Endothelial cell of umbilical vein (primary cell): Measurements from ENCODE around the gene NTN4. TPM values are rescaled to one million over a fixed set of nuclear protein-coding genes. Genes with fewer than 3 reads are reported as not detected.
A peak's percentile ranks its signal among the peaks of the same experiment; 100 is the strongest.

Experiments used
- BruUV-seq: library from RNA; stranded (reverse); fragments of 400-500 nt; replicated peaks from 2 replicates; lab custom pipeline; 2021; lab: Mats Ljungman, UMichigan
- CTCF ChIA-PET: fragments of 300-600, 350-600 bp; sonication (Branson Sonifier 250); formaldehyde crosslinking; loops from one replicate; lab custom pipeline; 2021; ENCODE audit warnings: antibody characterized with exemption, inconsistent platforms; lab: Charles Lee
- POLR2A ChIA-PET: fragments of 300-600, 350-600 bp; sonication (Branson Sonifier 250); formaldehyde crosslinking; loops from one replicate; lab custom pipeline; 2021; ENCODE audit warnings: antibody characterized with exemption, inconsistent platforms; lab: Charles Lee
- DNase-seq: peaks from one replicate; pipeline ENCODE4 v3.0.0-alpha.2; 2011; ENCODE audit warnings: low read depth, low spot score
- FAIRE-seq: peaks from 2 replicates; lab custom pipeline; 2011; peaks lifted over from hg19 to GRCh38; lab: Jason Lieb, UNC
- H2AFZ ChIP-seq: 2 replicates; pipeline ENCODE4 v1.6.0; 2012; ENCODE audit warnings: low read depth, low read length, control low read depth, inconsistent platforms
- H3K27ac ChIP-seq: 2 replicates; pipeline ENCODE4 v1.5.1; 2011; ENCODE audit warnings: low read depth, mild to moderate bottlenecking, control low read depth, low read length, moderate library complexity; ENCODE audit not compliant: insufficient read depth
- H3K27me3 ChIP-seq, 2 experiments: 2 replicates each; pipeline versions ENCODE4 v1.6.0 to v1.6.1; 2011; ENCODE audit warnings: low read length in 2 of 2, mixed read lengths in 1 of 2; ENCODE audit not compliant: control insufficient read depth in 2 of 2, insufficient read depth in 2 of 2
- H3K36me3 ChIP-seq, 2 experiments: 2 replicates in 1 of 2; 3 replicates in 1 of 2; pipeline ENCODE4 v1.5.1; 2011; ENCODE audit warnings: low read length in 2 of 2, mild to moderate bottlenecking in 1 of 2, moderate library complexity in 1 of 2; ENCODE audit not compliant: control insufficient read depth in 2 of 2, insufficient read depth in 2 of 2; ENCODE audit errors: extremely low read depth in 1 of 2
- H3K4me1 ChIP-seq: 3 replicates; pipeline ENCODE4 v1.5.1; 2011; ENCODE audit warnings: mild to moderate bottlenecking, low read length; ENCODE audit not compliant: control insufficient read depth, insufficient read depth; ENCODE audit errors: extremely low read depth
- H3K4me2 ChIP-seq: 2 replicates; pipeline ENCODE4 v1.6.1; 2011; ENCODE audit warnings: low read length, control low read depth, mixed read lengths; ENCODE audit not compliant: insufficient read depth
- H3K4me3 ChIP-seq, 3 experiments: fragments of 200-600 bp in 1 of 3; sonication (generic), shearing (Covaris generic) in 1 of 3; replicated peaks in 1 of 3; 2 replicates each; pipeline ENCODE4 v1.5.1; 2011 to 2016; ENCODE audit warnings: control low read depth in 3 of 3, low read length in 3 of 3, mild to moderate bottlenecking in 2 of 3, inconsistent platforms in 1 of 3, low read depth in 1 of 3, moderate library complexity in 1 of 3; ENCODE audit not compliant: insufficient read depth in 1 of 3
- H3K79me2 ChIP-seq: 2 replicates; pipeline ENCODE4 v1.6.0; 2012; ENCODE audit warnings: low read length, inconsistent platforms; ENCODE audit not compliant: control insufficient read depth, insufficient read depth
- H3K9ac ChIP-seq: replicated peaks from 2 replicates; pipeline ENCODE3; 2011; ENCODE audit warnings: low read length, control low read depth; ENCODE audit not compliant: insufficient read depth; ENCODE audit errors: extremely low read depth
- H3K9me1 ChIP-seq: replicated peaks from 3 replicates; pipeline ENCODE4 v1.6.0; 2011; ENCODE audit warnings: mild to moderate bottlenecking, low read length; ENCODE audit not compliant: control insufficient read depth, insufficient read depth; ENCODE audit errors: extremely low read depth
- H3K9me3 ChIP-seq: replicated peaks from 2 replicates; pipeline ENCODE4 v1.5.1; 2012; ENCODE audit warnings: low read length, inconsistent platforms; ENCODE audit not compliant: control insufficient read depth, insufficient read depth
- H4K20me1 ChIP-seq: replicated peaks from 2 replicates; pipeline ENCODE3; 2011; ENCODE audit warnings: mild to moderate bottlenecking, low read length; ENCODE audit not compliant: control insufficient read depth, insufficient read depth; ENCODE audit errors: extremely low read depth
- EZH2 ChIP-seq: IDR thresholded peaks from 2 replicates; pipeline ENCODE4 v1.6.1; 2012; ENCODE audit warnings: borderline replicate concordance, low read depth, mild to moderate bottlenecking, moderate library complexity, low read length, inconsistent platforms; ENCODE audit not compliant: severe bottlenecking
- FOS ChIP-seq: IDR thresholded peaks from 2 replicates; pipeline ENCODE4 v1.6.1; 2011; ENCODE audit warnings: mild to moderate bottlenecking, low read length, moderate library complexity, borderline replicate concordance; ENCODE audit not compliant: insufficient read depth
- GATA2 ChIP-seq: IDR thresholded peaks from 2 replicates; pipeline ENCODE4 v1.7.0; 2011; ENCODE audit warnings: low read depth, mild to moderate bottlenecking, moderate library complexity, mixed read lengths, low read length; ENCODE audit not compliant: insufficient read length, insufficient read depth
- JUN ChIP-seq: IDR thresholded peaks from 2 replicates; pipeline ENCODE4 v1.6.1; 2011; ENCODE audit warnings: borderline replicate concordance, low read depth; ENCODE audit not compliant: insufficient read length, insufficient read depth
- MAX ChIP-seq: IDR thresholded peaks from 2 replicates; pipeline ENCODE4 v1.6.1; 2011; ENCODE audit not compliant: insufficient read depth, insufficient read length
- MYC ChIP-seq: IDR thresholded peaks from one replicate; pipeline ENCODE4 v1.6.1; 2011; ENCODE audit warnings: mild to moderate bottlenecking, low read depth, low read length
- POLR2A ChIP-seq: IDR thresholded peaks from 2 replicates; pipeline ENCODE4 v1.6.1; 2012; ENCODE audit warnings: low read depth, mild to moderate bottlenecking, control low read depth, low read length
- POLR2AphosphoS5 ChIP-seq: IDR thresholded peaks from 2 replicates; pipeline ENCODE4 v1.6.1; 2012; ENCODE audit warnings: low read depth, mild to moderate bottlenecking, control low read depth, low read length, moderate library complexity; ENCODE audit not compliant: insufficient read depth
- dilution Hi-C: fragments of 300-500 bp; cut with MboI; formaldehyde crosslinking; loops from one replicate; pipeline ENCODE4 v1.15.0; 2019; ENCODE audit warnings: low sequenced_read_pairs; ENCODE audit not compliant: extremely low pct_ligation_motif_present
- intact Hi-C: fragments of 100-400 bp; cut with micrococcal nuclease; formaldehyde crosslinking; loops from one replicate; pipeline ENCODE4 v1.10.0; 2022
- polyA plus RNA-seq, 4 experiments: library from polyadenylated mRNA; depleted of rRNA in 3 of 4; stranded (reverse) in 3 of 4; unstranded in 1 of 4; fragments of >200 nt; gene quantifications; 2 replicates each; pipeline versions ENCODE4 v1.2.1 to v1.2.3, GENCODE V29; 2011 to 2012; ENCODE audit warnings: missing spikeins in 1 of 4
- total RNA-seq: library from RNA; stranded (reverse); gene quantifications from 2 replicates; pipeline ENCODE4 v1.2.3, GENCODE V29; 2021
- TF ChIP-seq, protein P1 (sequence below), 2 donors: IDR thresholded peaks; 1 replicate in 1 of 2; 2 replicates in 1 of 2; pipeline ENCODE4 v1.5.1; 2011; ENCODE audit warnings: low read length in 2 of 2, mild to moderate bottlenecking in 2 of 2, moderate library complexity in 2 of 2, control low read depth in 1 of 2, inconsistent platforms in 1 of 2, low read depth in 1 of 2; ENCODE audit not compliant: insufficient read depth in 1 of 2; ENCODE audit errors: extremely low read depth in 1 of 2

Gene NTN4
- total and polyA plus RNA-seq, 2 donors (not counting 3 experiments of a cell fraction or from before 2014, with no cell fraction given), result 120 to 317 TPM

DNA sequence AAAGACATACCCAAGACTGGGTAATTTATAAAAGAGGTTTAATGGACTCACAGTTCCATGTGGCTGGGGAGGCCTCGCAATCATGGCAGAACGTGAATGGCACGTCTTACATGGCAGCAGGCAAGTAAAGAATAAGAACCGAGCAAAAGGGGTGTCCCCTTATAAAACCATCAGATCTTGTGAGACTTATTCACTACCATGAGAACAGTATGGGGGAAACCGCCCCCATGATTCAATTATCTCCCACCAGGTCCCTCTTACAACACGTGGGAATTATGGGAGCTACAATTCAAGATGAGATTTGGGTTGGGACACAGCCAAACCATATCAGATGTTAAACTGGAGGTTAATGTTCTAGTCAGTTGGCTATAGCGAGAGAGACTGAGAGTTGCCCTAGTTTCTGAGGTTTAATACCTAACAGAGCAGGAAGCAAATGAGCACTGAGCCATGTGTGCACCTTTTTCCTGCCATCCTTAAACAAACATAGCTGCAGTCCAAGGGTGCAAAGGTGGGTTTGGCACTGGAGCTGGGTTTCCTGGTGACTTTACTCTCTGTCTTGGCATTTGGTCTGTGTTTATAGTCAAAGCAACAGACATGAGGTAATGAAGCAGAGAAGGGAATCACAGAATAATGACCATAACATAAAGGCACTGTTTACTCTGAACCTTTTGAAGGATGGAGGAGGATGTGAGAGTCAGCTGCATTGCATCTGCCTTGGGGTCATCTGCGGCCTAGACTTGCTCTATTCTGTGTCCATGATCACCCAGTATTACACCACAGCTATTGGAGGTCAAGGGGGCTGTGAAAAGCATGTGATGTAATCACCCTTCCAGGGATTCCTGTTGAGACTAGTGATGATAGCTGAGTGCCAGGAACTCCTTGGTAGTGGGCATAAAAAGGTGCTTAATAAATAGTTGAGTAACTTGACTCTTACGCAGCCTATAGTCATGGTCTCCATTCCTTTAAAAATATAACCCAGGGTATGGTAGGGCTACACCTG, 155.6 kb downstream of the NTN4 start:
- Histone ChIP-seq H4K20me1 (no peaks in the 10 kb centered on the region), H3K36me3 (no peaks in the 10 kb centered on the region), H3K9ac (peak overlapping the region; percentile 85), H3K4me2 (peak overlapping the region; percentile 2), H3K79me2 (no peaks in the 10 kb centered on the region), H3K27ac (peak overlapping the region; percentile 99), H3K4me1 (peaks cover 60% of the 10 kb centered on the region), H3K4me3 (no peak overlapping the region), H3K27me3 (no peaks in the 10 kb centered on the region), H2AFZ (no peak overlapping the region), H3K9me1 (no peaks in the 10 kb centered on the region), H3K9me3 (no peaks in the 10 kb centered on the region)
- TSS peak; percentile 88 for BruUV-seq
- POLR2A ChIA-PET, result interaction anchor here (0.6 to 0.8 kb wide), 2 partner anchors 23 to 257 kb away, joined by 3 to 5 read pairs; no protein-coding TSS in a partner anchor
- CTCF ChIA-PET, result interaction anchor here (0.6 to 2.3 kb wide), 13 partner anchors 11 to 174 kb away, joined by 3 to 10 read pairs (median 4); no protein-coding TSS in a partner anchor
- dilution Hi-C loops, result no loop called here
- TF ChIP-seq EZH2 (no peak), GATA2 (no peak), POLR2A (peak; percentile 77), JUN (peak; percentile 86), MAX (no peak), POLR2AphosphoS5 (peak; percentile 92), MYC (no peak), FOS (peak; percentile 66)
- TF ChIP-seq, protein P1, sequence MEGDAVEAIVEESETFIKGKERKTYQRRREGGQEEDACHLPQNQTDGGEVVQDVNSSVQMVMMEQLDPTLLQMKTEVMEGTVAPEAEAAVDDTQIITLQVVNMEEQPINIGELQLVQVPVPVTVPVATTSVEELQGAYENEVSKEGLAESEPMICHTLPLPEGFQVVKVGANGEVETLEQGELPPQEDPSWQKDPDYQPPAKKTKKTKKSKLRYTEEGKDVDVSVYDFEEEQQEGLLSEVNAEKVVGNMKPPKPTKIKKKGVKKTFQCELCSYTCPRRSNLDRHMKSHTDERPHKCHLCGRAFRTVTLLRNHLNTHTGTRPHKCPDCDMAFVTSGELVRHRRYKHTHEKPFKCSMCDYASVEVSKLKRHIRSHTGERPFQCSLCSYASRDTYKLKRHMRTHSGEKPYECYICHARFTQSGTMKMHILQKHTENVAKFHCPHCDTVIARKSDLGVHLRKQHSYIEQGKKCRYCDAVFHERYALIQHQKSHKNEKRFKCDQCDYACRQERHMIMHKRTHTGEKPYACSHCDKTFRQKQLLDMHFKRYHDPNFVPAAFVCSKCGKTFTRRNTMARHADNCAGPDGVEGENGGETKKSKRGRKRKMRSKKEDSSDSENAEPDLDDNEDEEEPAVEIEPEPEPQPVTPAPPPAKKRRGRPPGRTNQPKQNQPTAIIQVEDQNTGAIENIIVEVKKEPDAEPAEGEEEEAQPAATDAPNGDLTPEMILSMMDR (IDR thresholded peaks at IDR 0.05; ENCODE audit: extremely low read depth in 1 of 2, insufficient read depth in 1 of 2, low read depth in 1 of 2, low read length in 2 of 2), result no peak
- DNase-seq, result peak; percentile 100
- intact Hi-C loops, result loop anchor here (1.0 to 10.0 kb wide), 6 partner anchors 11 to 812 kb away; partner anchors contain the start of gene NTN4
- FAIRE-seq, result peak; percentile 97
